Activated CD4-positive, alpha-beta T cell treated with anti-CD3 and anti-CD28 coated beads for 1 hour (primary cell): Measurements from ENCODE around the gene PTPRN2.
"Not testable (repeated sequence)": the region's sequence is repeated elsewhere in the genome, so short reads cannot be mapped to it uniquely, and the experiment has no call there.

Source experiments
- DNase-seq: peaks from one replicate; pipeline ENCODE4 v3.0.0-alpha.2; 2020

The PTPRN2 gene

GRCh38 chr7:158376146-158376838, 211.3 kb downstream of the PTPRN2 start:
- not testable (repeated sequence) for DNase-seq

- DNase-seq, result no peak
Observed at GRCh38 chr7:158375034-158375433, 212.6 kb downstream of the PTPRN2 start.

GRCh38 chr7:158374586-158374985, 213.0 kb downstream of the PTPRN2 start:
- DNase-seq, result no peak

- no peak for DNase-seq
Observed at GRCh38 chr7:158374146-158374545, 213.5 kb downstream of the PTPRN2 start.

- DNase-seq, result no peak
Observed at GRCh38 chr7:158373476-158374133, 214.0 kb downstream of the PTPRN2 start.

- no peak for DNase-seq
Observed at GRCh38 chr7:158372400-158373342, 215.0 kb downstream of the PTPRN2 start.

- no peak for DNase-seq
Observed at GRCh38 chr7:158371856-158372255, 215.8 kb downstream of the PTPRN2 start.

GRCh38 chr7:158369866-158370265, 217.8 kb downstream of the PTPRN2 start:
- no peak for DNase-seq

GRCh38 chr7:158369290-158369689, 218.3 kb downstream of the PTPRN2 start:
- no peak for DNase-seq

GRCh38 chr7:158368449-158368848, 219.2 kb downstream of the PTPRN2 start:
- no peak for DNase-seq

- no peak for DNase-seq
Observed at GRCh38 chr7:158367634-158367982, 220.0 kb downstream of the PTPRN2 start.

GRCh38 chr7:158366916-158367633, 220.5 kb downstream of the PTPRN2 start:
- no peak for DNase-seq

- DNase-seq, result no peak
Observed at GRCh38 chr7:158366346-158366745, 221.3 kb downstream of the PTPRN2 start.

- DNase-seq, result no peak
Observed at GRCh38 chr7:158365267-158365666, 222.4 kb downstream of the PTPRN2 start.

GRCh38 chr7:158364451-158364850, 223.2 kb downstream of the PTPRN2 start:
- DNase-seq, result no peak

- DNase-seq, result no peak
Observed at GRCh38 chr7:158362912-158363905, 224.4 kb downstream of the PTPRN2 start.

- DNase-seq, result no peak
Observed at GRCh38 chr7:158362001-158362400, 225.6 kb downstream of the PTPRN2 start.

- DNase-seq, result no peak
Observed at GRCh38 chr7:158361326-158361946, 226.2 kb downstream of the PTPRN2 start.

GRCh38 chr7:158358926-158359645, 228.5 kb downstream of the PTPRN2 start:
- no peak for DNase-seq
